IPS-15b (cell line): ENCODE results near the gene SMIM33.

ENCODE experiments used
- H3K27me3 ChIP-seq: one replicate; pipeline ENCODE4 v1.6.1; 2013; ENCODE audit warnings: low read length; ENCODE audit not compliant: control insufficient read depth, insufficient read depth
- H3K36me3 ChIP-seq: one replicate; pipeline ENCODE4 v1.6.1; 2013; ENCODE audit warnings: low read length; ENCODE audit not compliant: control insufficient read depth, insufficient read depth
- H3K4me1 ChIP-seq: one replicate; pipeline ENCODE4 v1.6.1; 2013; ENCODE audit warnings: mild to moderate bottlenecking, low read length; ENCODE audit not compliant: control insufficient read depth, insufficient read depth
- H3K4me3 ChIP-seq: one replicate; pipeline ENCODE4 v1.5.1; 2013; ENCODE audit warnings: low read depth, low read length
- H3K9ac ChIP-seq: one replicate; pipeline ENCODE4 v1.6.1; 2013; ENCODE audit warnings: low read depth, mild to moderate bottlenecking, low read length
- H3K9me3 ChIP-seq: one replicate; pipeline ENCODE4 v1.6.1; 2013; ENCODE audit warnings: mild to moderate bottlenecking, low read length; ENCODE audit not compliant: control insufficient read depth, insufficient read depth

The SMIM33 gene

DNA sequence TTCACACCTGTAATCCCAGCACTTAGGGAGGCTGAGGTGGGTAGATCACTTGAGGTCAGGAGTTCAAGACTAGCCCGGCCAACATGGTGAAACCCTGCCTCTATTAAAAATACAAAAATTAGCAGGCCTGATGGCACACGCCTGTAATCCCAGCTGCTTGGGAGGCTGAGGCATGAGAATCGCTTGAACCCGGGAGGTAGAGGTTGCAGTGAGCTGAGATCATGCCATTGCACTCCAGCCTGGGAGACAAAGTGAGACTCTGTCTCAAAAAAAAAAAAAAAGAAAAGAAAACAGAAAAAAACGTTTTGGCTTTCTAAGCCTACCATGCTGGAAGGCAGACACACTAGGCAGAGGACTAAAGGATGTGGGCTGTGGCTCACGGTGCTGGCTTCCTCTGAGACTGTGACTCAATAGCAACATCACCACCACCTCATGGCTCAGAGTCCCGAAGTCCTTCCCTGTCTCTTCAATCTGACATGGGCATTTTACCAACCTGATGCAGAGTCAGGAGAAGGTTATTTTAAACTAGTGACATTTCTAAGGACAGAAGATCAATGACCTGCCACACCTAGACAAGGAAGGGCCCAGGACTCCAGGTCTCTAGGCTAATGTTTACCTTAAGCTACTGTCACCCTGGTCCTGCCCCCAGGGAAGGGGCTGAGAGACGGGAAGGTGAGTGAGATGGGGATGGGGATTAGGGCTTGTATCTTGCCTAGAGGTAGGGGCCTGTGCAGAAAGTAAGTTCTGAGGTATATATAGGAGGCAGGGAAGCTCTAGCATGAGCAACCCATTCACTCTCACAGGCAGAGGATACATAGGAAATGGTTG is 12.0 kb upstream of the SMIM33 start:
- H3K9me3 ChIP-seq = no peaks in the 10 kb centered on the region
- no peak overlapping the region for H3K4me3 ChIP-seq
- H3K4me1 ChIP-seq = peaks cover 11% of the 10 kb centered on the region
- H3K27me3 ChIP-seq = no peaks in the 10 kb centered on the region
- H3K9ac ChIP-seq = no peak overlapping the region
- H3K36me3 ChIP-seq = no peaks in the 10 kb centered on the region

DNA sequence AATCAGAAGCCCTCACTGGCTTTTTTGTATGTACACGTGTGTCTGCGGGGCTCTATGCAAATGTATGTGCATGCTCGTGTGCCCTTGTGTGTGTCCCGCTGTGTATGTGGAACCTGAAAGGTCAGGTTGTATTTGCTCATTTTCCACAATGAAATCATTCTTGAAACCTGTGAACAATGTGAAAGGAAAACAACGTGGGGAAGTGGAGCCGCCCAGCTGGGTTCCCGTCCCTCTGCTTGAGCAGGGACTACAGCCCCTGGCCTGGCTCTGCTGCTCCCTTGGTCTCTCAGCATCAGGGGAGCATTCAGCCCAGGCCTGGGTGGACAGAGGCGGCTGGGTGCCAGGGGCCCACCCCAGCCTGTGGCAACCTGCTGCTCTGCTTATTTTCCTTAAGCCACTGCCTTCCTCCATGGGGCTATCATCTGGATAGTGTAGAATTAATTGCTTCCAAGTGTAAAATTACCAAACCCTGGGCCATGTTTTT is 11.3 kb upstream of the SMIM33 start:
- Histone ChIP-seq H3K9ac (no peak overlapping the region), H3K4me1 (peaks cover 11% of the 10 kb centered on the region), H3K36me3 (no peaks in the 10 kb centered on the region), H3K27me3 (no peaks in the 10 kb centered on the region), H3K4me3 (no peak overlapping the region), H3K9me3 (no peaks in the 10 kb centered on the region)

DNA sequence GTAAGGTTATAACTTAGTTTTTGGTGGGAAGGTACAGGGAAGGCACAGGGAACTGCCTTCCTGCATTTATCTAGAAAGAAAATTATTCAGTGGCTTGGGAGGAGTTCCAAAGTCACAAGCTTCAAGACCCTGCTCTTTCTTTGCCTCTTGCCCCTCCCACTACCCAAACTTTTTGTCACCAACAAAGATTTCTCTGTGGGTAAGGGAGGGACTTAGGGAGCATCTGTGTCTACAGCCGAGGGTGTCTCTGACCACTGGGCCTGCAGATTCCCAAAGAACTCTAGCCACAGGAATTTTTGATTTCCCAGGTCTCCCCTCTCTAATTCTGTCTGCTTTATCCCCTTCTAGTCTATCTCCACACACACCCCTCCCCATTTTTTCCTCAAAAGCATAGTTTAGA is 10.3 kb upstream of the SMIM33 start:
- Histone ChIP-seq H3K4me1 (peaks cover 11% of the 10 kb centered on the region), H3K4me3 (no peak overlapping the region), H3K9ac (no peak overlapping the region), H3K9me3 (no peaks in the 10 kb centered on the region), H3K36me3 (no peaks in the 10 kb centered on the region), H3K27me3 (no peaks in the 10 kb centered on the region)

GRCh38 chr5:139461176-139461575 is 9.6 kb upstream of the SMIM33 start:
- H3K27me3 ChIP-seq = no peaks in the 10 kb centered on the region
- no peak overlapping the region for H3K4me3 ChIP-seq
- no peak overlapping the region for H3K9ac ChIP-seq
- H3K4me1 ChIP-seq = peaks cover 11% of the 10 kb centered on the region
- no peaks in the 10 kb centered on the region for H3K36me3 ChIP-seq
- H3K9me3 ChIP-seq = no peaks in the 10 kb centered on the region

DNA sequence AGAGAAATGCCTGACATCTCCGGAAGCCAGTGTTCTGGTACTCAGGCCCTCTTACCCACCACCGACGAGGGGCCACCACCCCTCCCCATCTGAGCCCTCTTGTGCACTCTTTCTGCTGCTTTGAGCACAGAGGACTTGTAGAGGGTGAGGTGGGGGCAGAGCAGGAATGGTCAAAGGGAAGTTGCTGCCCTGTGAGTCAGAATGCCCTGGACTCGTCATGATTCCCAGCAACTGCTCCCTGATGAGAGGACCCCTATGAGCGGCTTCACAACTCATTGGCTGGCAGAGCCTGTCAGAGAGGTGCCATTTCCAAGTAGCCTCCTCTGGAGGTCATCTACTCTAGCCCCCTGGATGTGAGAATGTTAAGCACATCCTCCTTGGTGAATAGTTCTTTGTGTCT is 9.1 kb upstream of the SMIM33 start:
- Histone ChIP-seq H3K27me3 (no peaks in the 10 kb centered on the region), H3K9me3 (no peaks in the 10 kb centered on the region), H3K4me1 (peaks cover 11% of the 10 kb centered on the region), H3K36me3 (no peaks in the 10 kb centered on the region), H3K4me3 (no peak overlapping the region), H3K9ac (no peak overlapping the region)

DNA sequence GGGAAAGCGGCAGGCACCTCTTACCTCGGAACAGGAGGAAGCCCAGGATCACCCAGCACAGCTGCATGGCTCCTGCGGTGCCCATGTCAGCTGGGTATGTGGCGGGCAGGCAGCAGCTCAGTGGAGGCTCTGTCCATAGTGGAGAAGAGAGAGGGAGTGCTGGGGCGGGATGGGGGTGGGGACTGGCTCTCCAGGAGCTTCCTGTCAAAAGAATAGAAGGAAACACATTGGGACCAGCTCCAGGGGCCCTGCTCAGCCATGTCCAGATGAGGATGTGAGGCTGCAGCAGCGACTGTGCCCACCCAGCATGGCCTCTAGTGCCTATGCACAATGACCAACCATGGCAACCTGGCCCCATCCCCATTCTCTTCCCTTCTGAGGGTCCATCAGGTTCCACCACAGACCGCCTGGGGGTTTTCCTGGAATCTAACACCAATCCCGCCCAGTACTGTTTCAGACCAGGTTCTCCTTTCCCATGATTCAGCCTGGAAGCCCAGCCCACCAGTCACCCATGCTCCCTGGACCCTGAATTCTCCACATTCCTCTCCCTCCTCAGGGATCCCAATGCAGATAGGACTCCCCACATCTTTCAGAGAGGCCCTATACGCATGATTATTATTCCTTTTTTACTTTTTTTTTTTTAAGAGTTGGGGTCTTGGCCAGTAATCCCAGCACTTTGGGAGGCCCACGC is 8.1 kb upstream of the SMIM33 start, which contains the start of gene ECSCR:
Gene ECSCR (minus strand): TSS at position 158 of the 691 bp plus-strand sequence. CDS start 73 bp downstream, at position 85.
- Histone ChIP-seq H3K9me3 (no peaks in the 10 kb centered on the region), H3K9ac (no peak within 1 kb of the TSS), H3K36me3 (no peaks in the 10 kb centered on the region), H3K4me1 (peaks cover 11% of the 10 kb centered on the region), H3K4me3 (no peak within 1 kb of the TSS), H3K27me3 (no peaks in the 10 kb centered on the region)

GRCh38 chr5:139468421-139468931 is 2.3 kb upstream of the SMIM33 start:
- peaks cover 6% of the 10 kb centered on the region for H3K4me1 ChIP-seq
- H3K27me3 ChIP-seq = no peaks in the 10 kb centered on the region
- H3K9me3 ChIP-seq = no peaks in the 10 kb centered on the region
- no peak overlapping the region for H3K9ac ChIP-seq
- no peaks in the 10 kb centered on the region for H3K36me3 ChIP-seq
- no peak overlapping the region for H3K4me3 ChIP-seq

DNA sequence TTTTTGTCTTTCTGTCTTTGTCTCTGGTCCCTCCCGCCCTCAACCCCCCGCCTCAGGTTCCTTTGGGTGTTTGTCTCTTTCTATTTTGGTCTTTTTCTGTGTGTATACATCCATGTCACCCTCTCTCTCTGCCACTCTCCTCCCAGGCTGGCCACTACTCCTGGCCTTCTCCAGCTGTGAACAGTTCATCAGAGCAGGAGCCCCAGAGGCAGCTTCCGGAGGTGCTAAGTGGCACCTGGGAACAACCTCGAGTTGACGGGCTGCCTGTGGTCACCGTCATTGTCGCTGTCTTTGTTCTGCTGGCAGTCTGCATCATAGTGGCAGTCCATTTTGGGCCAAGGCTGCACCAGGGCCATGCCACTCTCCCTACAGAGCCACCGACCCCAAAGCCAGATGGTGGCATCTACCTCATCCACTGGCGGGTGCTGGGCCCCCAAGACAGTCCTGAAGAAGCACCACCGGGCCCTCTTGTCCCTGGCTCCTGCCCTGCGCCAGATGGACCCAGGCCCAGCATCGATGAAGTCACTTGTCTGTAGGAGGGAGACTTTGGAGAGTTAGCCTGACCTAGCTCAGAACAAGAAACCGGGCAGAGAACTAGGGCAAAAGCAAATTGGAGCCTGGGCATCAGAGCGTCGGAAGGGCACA is 1.7 kb downstream of the SMIM33 start:
- H3K4me3 ChIP-seq = no peak overlapping the region
- no peaks in the 10 kb centered on the region for H3K9me3 ChIP-seq
- no peaks in the 10 kb centered on the region for H3K36me3 ChIP-seq
- H3K9ac ChIP-seq = peak overlapping the region; percentile 12
- H3K27me3 ChIP-seq = no peaks in the 10 kb centered on the region
- H3K4me1 ChIP-seq = peaks cover 11% of the 10 kb centered on the region

GRCh38 chr5:139473105-139473504 is 2.3 kb downstream of the SMIM33 start:
- H3K36me3 ChIP-seq = no peaks in the 10 kb centered on the region
- peak overlapping the region; percentile 12 for H3K9ac ChIP-seq
- H3K4me1 ChIP-seq = peaks cover 11% of the 10 kb centered on the region
- no peak overlapping the region for H3K4me3 ChIP-seq
- H3K9me3 ChIP-seq = no peaks in the 10 kb centered on the region
- no peaks in the 10 kb centered on the region for H3K27me3 ChIP-seq

GRCh38 chr5:139473565-139473964 is 2.8 kb downstream of the SMIM33 start:
- no peaks in the 10 kb centered on the region for H3K27me3 ChIP-seq
- peaks cover 11% of the 10 kb centered on the region for H3K4me1 ChIP-seq
- no peaks in the 10 kb centered on the region for H3K36me3 ChIP-seq
- H3K4me3 ChIP-seq = no peak overlapping the region
- H3K9ac ChIP-seq = peak overlapping the region; percentile 3
- no peaks in the 10 kb centered on the region for H3K9me3 ChIP-seq

GRCh38 chr5:139474890-139475791 is 4.3 kb downstream of the SMIM33 start:
- peaks cover 11% of the 10 kb centered on the region for H3K4me1 ChIP-seq
- no peaks in the 10 kb centered on the region for H3K27me3 ChIP-seq
- H3K36me3 ChIP-seq = no peaks in the 10 kb centered on the region
- H3K9me3 ChIP-seq = no peaks in the 10 kb centered on the region
- no peak overlapping the region for H3K9ac ChIP-seq
- no peak overlapping the region for H3K4me3 ChIP-seq
